GM12891 (cell line): ENCODE results near the gene PIGZ.

Experiments
- POLR2A ChIP-seq: IDR thresholded peaks from 2 replicates; pipeline ENCODE4 v1.6.1; 2011; ENCODE audit warnings: low read depth, low read length, control low read depth
- POLR2AphosphoS5 ChIP-seq: IDR thresholded peaks from 2 replicates; pipeline ENCODE4 v1.6.1; 2011; ENCODE audit warnings: low read depth, low read length, control low read depth
- POU2F2 ChIP-seq: IDR thresholded peaks from 2 replicates; pipeline ENCODE4 v1.6.1; 2011; ENCODE audit warnings: low read depth, mild to moderate bottlenecking, control low read depth, low read length, moderate library complexity
- SPI1 ChIP-seq: IDR thresholded peaks from 2 replicates; pipeline ENCODE4 v1.6.1; 2011; ENCODE audit warnings: low read depth, low read length, control low read depth
- TAF1 ChIP-seq: IDR thresholded peaks from 2 replicates; pipeline ENCODE4 v1.6.1; 2011; ENCODE audit warnings: low read depth, low read length, control low read depth

DNA sequence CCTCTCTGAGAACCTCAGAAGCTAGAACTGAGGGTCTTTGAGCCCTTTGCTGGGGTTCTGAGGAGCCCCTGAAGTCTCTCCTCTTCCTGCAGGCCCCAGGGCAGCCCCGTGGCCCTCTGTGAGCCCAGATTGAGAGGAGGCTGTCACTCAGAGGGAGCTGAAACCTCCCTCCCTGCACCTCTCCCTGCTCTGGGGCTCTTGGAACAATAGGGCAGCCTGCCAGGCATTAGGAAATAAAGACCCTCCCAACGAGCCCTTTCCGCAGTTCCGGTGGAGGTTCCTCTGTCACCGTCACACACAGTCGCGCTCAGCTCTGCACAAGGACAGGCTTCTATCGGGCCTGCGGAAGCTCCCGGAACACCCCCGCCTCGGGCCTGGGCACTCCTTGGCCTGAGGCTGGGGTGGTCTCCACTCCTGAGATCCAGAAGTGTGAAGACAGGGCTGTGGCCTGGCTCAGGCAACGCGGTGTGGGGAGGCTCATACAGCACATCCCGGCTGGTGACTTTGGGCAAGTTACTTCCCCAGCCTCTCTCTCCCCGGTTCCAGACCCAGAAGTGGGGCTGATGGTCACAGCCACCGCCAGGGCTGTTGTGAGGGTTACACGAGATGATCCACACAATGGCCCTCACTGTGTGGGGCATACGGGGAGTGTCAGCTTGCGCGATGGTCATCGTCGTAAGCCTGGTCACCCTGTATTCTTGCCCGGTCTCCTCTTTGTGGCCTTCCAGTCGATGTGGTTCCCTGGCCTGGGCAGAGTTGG is 43.3 kb upstream of the PIGZ start:
- TF ChIP-seq POLR2AphosphoS5 (no peak), POLR2A (no peak), POU2F2 (no peak), TAF1 (no peak), SPI1 (no peak)
